Myocyte (in vitro differentiated cells): ENCODE data around the gene KIAA1671. TPM values are rescaled to one million over a fixed set of nuclear protein-coding genes. Genes with fewer than 3 reads are reported as not detected.

Experiments used
- DNase-seq: peaks from one replicate; pipeline ENCODE4 v3.0.0-alpha.2; 2012; ENCODE audit warnings: low read depth
- total RNA-seq: library from RNA; depleted of rRNA; stranded (reverse); fragments of >200 nt; gene quantifications from 2 replicates; pipeline ENCODE4 v1.2.3, GENCODE V29; 2014

KIAA1671 gene
- total RNA-seq, 1 donor from 2014 or later, result 10.4 TPM

GRCh38 chr22:25007444-25008106 is 55.1 kb downstream of the KIAA1671 start:
- DNase-seq, result no peak

GRCh38 chr22:25008666-25009065 is 56.1 kb downstream of the KIAA1671 start:
- peak; percentile 94 for DNase-seq

- no peak for DNase-seq
These were observed 60.2 kb downstream of the KIAA1671 start for GRCh38 chr22:25012741-25013143.

- DNase-seq, result no peak
These were observed 61.1 kb downstream of the KIAA1671 start for GRCh38 chr22:25013607-25014006.

GRCh38 chr22:25014896-25015755 is 62.6 kb downstream of the KIAA1671 start:
- peak; percentile 89 for DNase-seq

GRCh38 chr22:25016311-25016710 is 63.8 kb downstream of the KIAA1671 start:
- no peak for DNase-seq

GRCh38 chr22:25018009-25018408 is 65.5 kb downstream of the KIAA1671 start:
- DNase-seq, result no peak

- no peak for DNase-seq
These were observed 67.1 kb downstream of the KIAA1671 start for GRCh38 chr22:25019427-25020184.

GRCh38 chr22:25021409-25021808 is 68.9 kb downstream of the KIAA1671 start:
- no peak for DNase-seq

GRCh38 chr22:25021976-25022711 is 69.6 kb downstream of the KIAA1671 start:
- peak; percentile 32 for DNase-seq

- no peak for DNase-seq
These were observed 71.4 kb downstream of the KIAA1671 start for GRCh38 chr22:25023879-25024278.

- DNase-seq, result no peak
These were observed 72.4 kb downstream of the KIAA1671 start for GRCh38 chr22:25024895-25025294.

GRCh38 chr22:25025491-25026400 is 73.2 kb downstream of the KIAA1671 start:
- DNase-seq, result peak; percentile 46

GRCh38 chr22:25027043-25027906 is 74.8 kb downstream of the KIAA1671 start:
- no peak for DNase-seq

GRCh38 chr22:25027959-25028840 is 75.7 kb downstream of the KIAA1671 start:
- peak; percentile 37 for DNase-seq

GRCh38 chr22:25028841-25029141 is 76.3 kb downstream of the KIAA1671 start:
- no peak for DNase-seq

GRCh38 chr22:25029181-25029580 is 76.7 kb downstream of the KIAA1671 start:
- DNase-seq, result no peak

- DNase-seq, result peak; percentile 95
These were observed 78.1 kb downstream of the KIAA1671 start for GRCh38 chr22:25030636-25031035.
